Hepatocyte (in vitro differentiated cells): ENCODE results near the gene CAPZA2.

Source experiments
- CTCF ChIP-seq: fragments of 200-600 bp; sonication (generic); IDR thresholded peaks from 2 replicates; pipeline ENCODE4 v1.5.1; 2016; ENCODE audit warnings: antibody characterized with exemption, mild to moderate bottlenecking; ENCODE audit not compliant: poor library complexity
- EZH2 ChIP-seq: fragments of 200-600 bp; sonication (generic); IDR thresholded peaks from 2 replicates; pipeline ENCODE4 v1.6.1; 2016; ENCODE audit warnings: antibody characterized with exemption, mild to moderate bottlenecking, borderline replicate concordance
- EZH2phosphoT487 ChIP-seq: fragments of 200-600 bp; sonication (generic); IDR thresholded peaks from one replicate; pipeline ENCODE4 v1.6.1; 2018; ENCODE audit warnings: antibody characterized with exemption, mild to moderate bottlenecking, low read depth, moderate library complexity; ENCODE audit not compliant: unreplicated experiment, severe bottlenecking

GRCh38 chr7:116815041-116815440, 47.3 kb upstream of the CAPZA2 start:
- TF ChIP-seq CTCF: no peak
- no peak for TF ChIP-seq EZH2
- no peak for TF ChIP-seq EZH2phosphoT487
